Stimulated activated CD8-positive, alpha-beta memory T cell treated with anti-CD3 and anti-CD28 coated beads, Interleukin-7, amount 100 ng/mL, for 24 hours (primary cell): ENCODE measurements around the gene E2F1.

Source experiments
- DNase-seq: peaks from one replicate; pipeline ENCODE4 v3.0.0-alpha.2; 2020; ENCODE audit warnings: low read depth

E2F1 gene, protein sequence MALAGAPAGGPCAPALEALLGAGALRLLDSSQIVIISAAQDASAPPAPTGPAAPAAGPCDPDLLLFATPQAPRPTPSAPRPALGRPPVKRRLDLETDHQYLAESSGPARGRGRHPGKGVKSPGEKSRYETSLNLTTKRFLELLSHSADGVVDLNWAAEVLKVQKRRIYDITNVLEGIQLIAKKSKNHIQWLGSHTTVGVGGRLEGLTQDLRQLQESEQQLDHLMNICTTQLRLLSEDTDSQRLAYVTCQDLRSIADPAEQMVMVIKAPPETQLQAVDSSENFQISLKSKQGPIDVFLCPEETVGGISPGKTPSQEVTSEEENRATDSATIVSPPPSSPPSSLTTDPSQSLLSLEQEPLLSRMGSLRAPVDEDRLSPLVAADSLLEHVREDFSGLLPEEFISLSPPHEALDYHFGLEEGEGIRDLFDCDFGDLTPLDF

DNA sequence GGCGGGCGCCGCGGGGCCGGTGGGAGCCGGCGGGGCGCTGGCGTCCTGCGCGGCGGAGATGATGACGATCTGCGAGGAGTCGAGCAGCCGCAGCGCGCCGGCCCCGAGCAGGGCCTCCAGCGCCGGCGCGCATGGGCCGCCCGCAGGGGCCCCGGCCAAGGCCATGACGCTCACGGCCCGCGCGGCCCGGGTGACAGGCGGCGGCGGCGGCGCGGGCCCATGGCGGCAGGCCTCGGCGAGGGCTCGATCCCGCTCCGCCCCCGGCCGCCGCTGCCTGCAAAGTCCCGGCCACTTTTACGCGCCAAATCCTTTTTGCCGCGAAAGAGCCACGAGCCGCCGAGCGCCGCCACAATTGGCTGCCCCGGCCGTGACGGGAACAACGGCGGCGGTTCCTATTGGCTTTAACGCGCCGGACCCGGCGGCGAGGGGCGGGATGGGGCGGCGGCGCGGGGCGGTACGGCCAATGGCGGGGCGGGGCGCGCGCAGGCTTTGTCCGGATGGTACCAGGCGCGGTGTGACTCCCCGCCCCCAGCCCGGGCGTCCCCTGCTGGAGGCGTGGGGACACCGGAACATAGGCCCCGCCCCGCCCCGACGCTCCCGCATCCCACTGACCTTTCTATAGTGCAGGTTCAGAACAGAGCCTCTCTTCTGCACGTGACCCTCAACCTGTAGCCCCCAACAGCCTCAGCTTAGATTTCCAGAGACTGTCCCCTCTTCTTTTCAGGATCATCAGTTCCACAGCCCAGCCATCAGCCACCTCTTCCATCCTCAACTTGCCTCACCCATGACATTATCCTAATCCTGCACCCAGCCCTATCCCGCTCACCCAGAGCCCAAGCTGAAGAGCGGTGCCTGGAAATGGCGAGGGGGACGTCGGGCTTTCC lies at the start of gene E2F1:
E2F1 (minus strand) TSS at position 286 of the 884 bp plus-strand sequence; CDS start at position 165, 121 bp downstream.
- peak; percentile 89 for DNase-seq

DNA sequence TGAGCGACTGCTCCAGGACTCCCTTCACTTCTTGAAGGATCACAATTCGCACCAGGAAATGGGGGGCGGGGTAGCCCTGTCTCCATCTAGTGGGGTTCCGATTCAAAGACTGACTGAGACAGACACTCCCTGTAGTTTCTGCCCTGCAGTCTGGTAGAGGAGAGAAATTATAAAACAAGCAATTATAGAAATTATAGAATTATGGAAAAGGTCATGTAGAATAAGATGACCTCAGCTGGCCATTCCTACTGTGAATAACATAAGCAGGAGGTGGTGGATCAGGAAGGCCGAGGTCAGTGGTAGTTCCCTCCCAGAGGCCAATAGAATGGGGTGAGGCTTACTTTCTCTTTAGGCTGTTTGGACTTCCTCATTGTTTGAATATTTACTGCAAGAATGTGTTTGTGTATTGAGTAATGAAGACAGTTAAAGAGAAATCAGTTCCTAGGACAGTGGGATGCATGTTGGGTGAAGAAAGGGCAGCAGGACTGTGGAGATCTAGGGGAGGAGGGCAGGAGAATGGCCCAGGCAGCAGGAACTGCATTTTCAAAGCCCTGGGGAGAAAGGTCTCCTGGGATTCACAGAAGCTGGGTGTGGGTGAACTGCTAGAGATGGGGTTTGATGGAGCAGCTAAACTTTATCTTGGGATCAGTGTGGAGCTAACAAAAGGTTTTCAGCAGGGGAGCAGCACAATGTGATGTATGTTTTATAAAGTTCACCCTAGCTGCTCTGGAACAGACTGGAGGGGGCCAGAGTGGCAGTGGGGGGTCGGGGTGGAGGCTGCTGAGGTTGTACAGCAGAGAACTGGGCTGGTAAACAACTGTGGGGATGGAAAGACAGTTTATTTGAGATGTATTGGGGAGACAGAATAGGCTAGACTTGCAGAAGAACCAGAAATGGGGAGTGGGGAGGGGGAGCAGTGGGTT lies 47.7 kb upstream of the E2F1 start:
- no peak for DNase-seq

DNA sequence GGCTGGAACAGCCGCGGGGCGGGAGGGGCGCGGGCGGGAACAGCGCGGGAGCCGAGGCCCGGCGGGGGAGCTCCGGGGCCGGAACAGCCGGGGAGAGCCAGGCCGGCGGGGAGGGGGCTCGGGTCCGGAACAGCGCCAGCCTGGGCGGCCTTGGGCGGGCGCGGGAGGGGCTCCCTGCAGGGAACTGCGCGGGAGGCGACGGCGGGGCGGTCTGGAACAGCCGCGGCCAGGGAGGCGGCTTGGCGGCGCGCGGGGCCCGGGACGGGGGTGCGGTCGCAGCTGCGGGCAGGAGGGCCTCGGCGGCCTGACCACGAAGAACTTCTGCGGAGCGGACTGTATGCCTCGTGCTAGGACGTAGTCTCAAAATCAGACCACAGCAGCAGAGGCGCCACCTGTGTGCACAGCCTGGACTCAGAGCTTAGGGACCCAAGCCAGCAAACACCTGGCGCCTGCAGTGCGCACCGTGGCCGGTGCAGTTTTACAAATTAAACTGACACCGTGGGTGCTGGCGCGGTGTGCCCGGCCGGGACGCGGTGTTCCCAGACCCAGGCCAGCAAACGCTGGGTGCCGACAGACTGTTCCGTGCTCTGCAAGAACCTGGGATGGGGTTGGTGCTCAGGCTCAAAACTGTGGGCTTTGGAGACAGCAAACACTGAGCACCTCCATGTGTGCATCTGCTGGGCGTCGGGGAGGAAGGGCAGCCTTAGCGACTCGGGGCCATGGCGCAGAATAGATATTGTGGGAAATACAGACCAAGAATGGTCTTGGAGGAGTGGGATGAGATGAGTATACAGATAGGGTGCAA lies 46.2 kb upstream of the E2F1 start:
- DNase-seq = peak; percentile 49

DNA sequence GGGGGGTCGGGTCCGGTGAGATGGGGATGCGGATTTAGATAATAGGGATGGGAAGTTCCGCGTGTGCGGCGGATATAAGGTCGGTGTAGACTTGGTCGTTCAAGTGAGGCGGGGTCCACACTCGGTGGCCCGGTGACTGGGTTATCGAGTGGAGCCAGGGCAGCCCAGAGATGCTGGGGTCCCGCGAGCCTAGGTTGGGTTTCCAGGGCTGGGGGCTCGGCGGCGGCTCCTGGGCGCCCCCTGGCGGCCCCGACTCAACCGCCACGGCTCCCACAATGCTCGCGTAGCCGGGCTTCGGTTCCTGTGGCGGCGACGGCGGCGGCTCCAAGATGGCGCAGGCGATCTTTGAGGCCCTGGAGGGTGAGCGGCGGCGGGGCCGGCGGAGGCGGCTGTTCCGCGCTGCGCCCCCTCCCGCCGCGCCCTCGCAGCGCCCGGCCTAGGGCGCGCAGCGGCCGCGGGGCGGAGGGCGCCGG lies 45.5 kb upstream of the E2F1 start, which contains the start of gene ZNF341:
ZNF341 (plus strand) TSS at position 304 of the 473 bp plus-strand sequence; CDS start at position 330, 26 bp downstream.
- DNase-seq = peak; percentile 74

DNA sequence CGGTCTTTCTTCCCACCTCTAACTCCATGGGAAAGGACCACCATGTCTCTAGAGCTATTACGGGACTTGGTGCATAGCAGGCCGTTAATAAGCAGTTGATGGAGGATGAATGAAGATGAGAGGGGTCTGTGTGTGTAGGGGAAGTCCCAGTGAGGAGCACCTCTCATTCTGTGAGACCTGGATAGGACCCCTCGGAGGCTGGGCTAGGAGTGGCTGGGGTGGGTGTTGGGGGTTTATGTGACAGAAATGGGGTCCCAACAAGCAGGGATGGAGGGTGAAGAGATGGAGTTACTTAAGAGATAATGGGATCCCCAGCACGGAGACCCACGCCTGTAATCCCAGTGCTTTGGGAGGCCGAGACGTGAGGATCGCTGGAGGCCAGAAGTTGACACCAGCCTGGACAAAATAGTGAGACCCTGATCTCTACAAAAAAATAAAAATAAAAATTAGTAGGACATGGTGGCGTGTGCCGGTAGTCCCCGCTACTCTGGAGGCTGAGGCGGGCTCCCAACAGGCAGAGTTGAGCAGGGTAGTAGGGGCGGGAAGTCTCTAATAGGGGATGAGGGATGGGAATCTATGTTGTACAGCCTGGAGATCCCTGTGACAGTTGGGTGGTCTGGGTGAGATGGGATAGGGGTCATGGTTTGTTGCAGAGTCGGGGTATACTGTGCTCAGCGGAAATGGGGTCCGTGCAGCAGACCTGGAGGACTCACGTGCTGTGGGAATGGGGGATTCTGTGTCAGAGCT lies 44.9 kb upstream of the E2F1 start:
- DNase-seq = no peak

DNA sequence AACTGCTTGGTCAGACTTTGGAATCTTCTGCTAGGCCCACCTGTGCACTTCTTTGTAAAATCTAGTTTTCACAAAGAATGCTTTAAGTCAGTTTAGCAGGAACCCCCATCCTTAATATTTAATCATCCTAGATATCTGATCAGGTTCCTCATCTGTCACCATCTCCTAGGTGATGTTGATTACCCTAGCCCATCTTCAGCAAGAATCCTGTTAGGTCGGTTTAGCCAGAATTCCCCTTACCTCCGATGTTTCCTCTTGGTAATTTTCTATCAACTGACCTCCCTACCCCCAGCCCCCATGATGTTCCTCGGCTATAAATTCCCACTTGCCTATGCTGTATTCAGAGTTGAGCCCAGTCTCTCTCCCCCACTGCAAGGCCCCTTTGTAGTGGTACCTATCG lies 42.9 kb upstream of the E2F1 start:
- DNase-seq = no peak

DNA sequence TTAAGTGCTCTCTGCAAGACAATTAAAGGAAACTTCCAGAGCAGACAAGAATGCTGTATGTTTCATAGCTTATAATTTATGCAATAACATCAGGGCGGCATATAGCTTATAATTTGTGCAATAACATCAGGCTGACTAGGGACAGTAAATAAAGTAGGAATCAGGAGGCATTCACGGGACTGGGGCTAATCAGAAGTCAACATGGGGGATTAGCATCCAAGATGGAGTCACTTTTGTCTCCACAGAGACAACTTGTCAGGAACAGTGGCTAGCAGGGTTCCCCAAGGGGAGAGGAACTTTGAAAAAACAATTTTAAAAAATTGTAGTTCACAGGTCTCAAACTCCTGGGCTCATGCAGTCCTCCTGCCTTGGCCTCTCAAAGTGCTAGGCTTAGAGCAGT lies 42.3 kb upstream of the E2F1 start:
- no peak for DNase-seq

DNA sequence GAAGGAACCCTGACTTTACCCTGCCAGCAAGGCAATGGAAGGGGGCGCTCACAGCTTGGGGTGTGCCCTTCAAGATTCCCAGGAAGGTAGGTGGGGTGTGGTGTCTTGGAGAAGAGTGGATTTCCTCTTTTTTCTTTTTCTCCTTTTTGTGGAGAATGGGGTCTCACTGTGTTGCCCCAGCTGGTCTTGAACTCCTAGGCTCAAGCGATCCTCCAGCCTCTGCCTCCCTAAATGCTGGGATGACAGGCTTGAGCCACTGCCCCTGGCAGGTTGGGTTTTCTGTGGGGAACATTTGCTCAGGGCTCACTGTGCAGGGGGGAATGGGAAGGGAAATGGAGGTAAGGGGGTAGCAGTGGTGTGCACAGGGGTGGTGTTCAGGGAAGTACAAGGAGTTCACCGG lies 41.6 kb upstream of the E2F1 start:
- no peak for DNase-seq

DNA sequence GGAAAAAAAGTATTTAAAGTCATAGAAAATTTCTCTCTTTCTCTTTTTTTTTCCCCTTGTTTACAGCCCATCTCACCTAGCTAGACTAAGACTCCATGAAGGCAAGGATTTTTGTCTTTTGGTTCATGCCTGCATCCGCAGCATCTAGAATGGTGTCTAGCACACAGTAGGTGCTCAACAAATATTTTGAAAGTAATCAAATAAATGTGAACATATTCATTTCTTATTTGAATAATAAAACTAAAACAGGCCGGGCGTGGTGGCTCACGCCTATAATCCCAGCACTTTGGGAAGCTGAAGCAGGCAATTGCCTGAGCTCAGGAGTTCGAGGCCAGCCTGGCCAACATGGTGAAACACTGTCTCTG lies 40.9 kb upstream of the E2F1 start:
- DNase-seq = no peak

DNA sequence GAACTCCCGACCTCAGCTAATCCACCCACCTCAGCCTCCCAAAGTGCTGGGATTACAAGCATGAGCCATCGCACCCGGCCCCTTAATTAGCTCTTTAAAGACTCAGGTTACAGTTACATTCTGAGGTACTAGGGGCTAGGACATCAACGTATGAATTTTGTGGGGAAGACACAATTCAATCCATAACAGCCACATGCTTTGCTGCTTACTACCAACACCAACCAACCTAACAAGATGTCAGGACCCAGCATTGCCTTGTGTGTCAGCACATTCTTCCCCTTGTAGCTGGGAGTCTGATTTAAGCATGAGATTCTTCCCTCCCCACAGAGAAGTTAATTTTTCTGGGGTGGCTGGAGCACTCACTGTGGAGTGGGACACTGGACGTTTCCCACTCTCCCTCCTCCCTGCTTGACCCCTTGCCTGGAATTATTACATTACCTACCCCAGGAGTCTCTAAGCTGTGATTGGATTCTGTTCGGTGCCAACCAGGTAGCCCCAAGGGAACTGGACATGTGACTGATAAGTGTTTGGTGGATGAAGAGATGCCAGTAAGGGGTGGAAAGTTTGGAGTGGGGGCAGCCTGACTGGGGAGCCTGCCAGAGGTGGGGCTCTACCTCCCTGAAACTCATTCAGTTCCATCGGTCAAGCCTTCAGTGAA lies 39.6 kb upstream of the E2F1 start:
- no peak for DNase-seq

DNA sequence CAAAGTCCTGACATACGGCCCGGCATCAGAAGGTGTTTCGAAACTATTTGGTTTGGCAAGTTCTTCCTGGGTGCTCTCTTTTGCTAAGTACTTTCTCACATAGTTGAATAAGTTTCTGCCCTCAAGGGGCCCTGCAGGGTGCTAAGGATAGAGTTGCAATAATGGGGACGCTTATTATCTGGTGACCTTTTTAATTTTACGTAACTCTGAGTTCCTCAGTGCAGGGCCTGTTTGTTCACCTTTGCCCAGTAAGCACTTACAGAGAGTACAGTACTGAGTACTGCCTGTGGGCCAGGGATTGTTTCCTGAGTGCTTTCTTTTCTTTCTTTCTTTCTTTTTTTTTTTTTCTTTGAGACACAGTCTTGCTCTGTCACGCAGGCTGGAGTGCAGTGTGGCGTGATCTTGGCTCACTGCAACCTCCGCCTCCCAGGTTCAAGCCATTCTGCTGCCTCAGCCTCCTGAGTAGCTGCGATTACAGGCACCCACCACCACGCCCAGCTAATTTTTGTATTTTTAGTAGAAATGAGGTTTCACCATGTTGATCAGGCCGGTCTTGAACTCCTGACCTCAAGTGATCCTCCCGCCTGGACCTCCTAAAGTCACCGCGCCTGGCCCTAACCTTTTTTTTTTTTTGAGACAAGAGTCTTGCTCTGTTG lies 38.4 kb upstream of the E2F1 start:
- DNase-seq = no peak

DNA sequence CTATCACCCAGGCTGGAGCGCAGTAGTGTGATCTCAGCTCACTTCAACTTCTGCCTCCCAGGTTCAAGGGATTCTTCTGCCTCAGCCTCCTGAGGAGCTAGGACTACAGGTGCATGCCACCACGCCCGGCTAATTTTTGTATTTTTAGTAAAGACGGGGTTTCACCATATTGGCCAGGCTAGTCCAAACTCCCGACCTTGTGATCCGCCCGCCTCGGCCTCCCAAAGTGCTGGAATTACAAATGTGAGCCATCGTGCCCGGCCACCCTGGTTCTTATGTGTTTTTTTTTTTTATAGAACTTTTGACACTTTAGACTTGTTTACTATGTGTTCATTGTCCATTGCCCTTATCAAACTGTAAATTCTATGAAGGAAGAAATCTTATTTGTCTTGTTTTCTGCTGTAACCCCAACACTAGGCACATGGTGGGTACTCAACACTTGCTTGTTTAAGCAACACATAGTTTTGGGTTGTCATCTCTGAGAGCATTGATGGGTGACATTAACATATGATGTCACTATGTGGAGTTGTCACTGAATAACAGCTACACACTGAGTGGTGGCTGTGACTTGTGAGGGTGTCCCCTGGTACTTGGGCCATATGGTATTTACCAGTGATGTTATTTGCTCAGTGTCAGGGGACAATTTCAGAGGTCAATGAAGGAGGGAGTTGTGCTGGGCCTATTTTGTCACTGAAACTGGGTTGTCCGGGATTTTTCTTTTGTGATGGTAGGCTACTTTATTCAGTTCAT lies 35.4 kb upstream of the E2F1 start:
- no peak for DNase-seq

DNA sequence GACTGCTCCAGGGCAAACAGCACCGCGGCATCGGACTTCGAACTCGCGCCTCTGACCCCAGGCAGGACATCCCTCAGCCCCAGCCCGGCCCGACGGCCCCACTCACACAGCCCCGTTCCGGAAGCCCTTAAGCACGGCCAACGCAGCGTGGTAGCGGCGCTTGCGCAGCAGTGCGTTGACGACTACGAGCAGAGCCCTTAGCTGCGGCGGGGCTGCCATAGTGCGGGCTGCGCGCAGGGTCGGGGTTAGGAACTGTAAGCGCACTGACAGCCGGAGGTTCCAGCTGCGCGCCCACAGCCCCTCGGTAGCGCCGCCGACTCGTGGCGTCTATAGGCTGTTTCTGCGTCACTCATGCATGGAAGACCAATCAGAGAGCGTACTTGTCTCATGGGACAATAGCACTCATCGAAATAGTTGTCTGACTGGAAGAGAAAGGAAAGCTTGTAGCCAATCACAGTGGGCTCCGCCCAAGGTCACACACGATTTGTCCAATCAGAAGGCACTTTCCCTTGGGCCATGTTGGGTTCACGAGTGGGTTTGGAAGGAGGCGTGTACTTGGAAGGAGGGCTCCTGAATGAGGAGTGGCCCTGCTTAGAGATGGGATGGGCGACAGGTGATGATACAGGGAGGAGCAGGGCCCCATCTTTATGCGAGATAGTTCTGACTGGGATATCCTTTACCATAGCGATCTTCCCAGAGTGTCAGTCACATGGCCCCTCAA lies 34.0 kb upstream of the E2F1 start, which contains the start of gene PXMP4:
PXMP4 (minus strand) TSS at position 322 of the 721 bp plus-strand sequence; CDS start at position 219, 103 bp downstream.
- peak; percentile 65 for DNase-seq

DNA sequence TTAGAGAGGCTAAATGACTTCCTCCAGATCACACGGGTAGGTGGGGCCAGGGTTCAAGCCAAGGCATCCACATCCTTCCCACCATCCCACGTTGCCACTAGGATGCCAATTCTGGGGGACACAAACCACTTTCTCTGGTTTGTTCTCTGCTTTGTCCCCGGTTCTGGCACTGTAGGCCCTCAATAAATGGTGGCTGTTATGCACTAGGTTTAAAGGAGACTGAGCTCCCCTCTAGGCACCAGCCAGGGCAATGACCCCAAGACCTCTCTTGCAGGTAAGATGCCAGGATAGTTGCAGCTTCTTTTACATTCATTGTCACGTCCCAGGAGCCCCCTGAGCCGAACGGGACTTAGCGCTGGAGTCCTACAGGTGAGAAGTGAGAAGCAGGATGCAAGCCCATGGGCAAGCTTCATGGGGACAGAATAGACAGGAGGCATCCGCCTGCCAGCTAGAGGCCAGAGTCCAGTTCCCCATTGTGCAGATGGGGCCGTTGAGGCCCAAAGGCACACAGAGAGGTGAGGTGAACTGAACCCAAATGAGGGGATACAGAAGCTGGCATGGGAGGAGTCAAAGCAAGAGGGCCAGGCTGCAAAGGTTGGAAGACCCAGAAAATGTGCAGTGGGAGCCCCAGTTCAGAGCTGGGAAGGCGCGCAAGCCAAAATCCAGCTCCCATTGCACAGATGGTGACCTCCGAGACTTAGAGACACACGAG lies 33.2 kb upstream of the E2F1 start:
- DNase-seq = no peak

DNA sequence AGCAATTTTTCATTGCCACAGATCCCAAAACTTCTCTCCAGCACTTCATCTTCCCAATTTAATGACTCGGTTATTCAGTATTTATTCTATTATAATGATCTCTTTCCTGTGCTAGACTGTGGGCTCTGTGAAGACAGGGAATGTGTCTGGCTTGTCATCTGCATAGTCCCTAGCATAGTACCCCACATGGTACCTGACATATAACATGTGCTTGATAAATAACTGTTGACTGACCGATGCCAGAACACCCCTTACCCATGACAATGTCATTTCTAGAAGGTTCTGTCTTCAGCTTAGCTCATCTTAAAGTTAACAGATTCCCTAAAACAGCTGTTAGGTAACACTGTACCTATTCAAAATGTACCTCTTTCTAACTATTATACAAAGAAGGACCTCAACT lies 30.3 kb upstream of the E2F1 start:
- no peak for DNase-seq

DNA sequence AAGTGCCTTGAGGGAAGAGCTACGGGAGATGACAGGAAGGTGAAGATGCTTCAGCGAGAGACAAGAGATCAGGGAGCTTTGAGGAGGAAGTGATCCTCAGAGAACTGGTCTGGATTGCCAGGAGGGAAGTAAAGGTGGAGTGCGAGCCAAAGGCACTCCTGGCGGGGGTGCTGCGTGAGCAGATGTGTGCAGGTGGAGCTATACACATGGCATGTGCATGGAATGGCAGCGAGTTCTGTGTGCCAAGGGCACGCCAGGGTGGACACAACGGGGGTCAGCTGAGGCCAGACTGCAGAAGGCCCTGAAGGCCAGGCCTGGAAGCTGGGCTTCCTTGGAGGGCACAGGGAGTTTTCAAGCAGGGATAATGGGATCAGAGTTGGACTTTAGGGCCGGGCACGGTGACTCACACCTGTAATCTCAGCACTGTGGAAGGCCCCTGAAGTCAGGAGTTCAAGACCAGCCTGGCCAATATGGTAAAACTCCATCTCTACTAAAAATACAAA lies 27.7 kb upstream of the E2F1 start:
- no peak for DNase-seq

DNA sequence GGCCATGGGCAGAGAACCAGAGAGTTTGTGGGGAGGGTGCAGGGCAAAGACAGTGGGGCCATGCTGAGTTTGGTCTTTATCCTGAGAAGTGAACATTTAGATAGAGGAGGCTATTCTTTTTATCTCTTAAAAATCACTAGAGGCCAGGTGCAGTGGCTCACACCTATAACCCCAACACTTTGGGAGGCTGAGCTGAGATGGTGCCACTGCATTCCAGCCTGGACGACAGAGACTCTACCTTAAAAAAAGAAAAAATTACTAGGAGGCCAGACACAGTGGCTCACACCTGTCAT lies 25.2 kb upstream of the E2F1 start:
- DNase-seq = no peak
